ENCODE data around the gene ALX4.

DNA sequence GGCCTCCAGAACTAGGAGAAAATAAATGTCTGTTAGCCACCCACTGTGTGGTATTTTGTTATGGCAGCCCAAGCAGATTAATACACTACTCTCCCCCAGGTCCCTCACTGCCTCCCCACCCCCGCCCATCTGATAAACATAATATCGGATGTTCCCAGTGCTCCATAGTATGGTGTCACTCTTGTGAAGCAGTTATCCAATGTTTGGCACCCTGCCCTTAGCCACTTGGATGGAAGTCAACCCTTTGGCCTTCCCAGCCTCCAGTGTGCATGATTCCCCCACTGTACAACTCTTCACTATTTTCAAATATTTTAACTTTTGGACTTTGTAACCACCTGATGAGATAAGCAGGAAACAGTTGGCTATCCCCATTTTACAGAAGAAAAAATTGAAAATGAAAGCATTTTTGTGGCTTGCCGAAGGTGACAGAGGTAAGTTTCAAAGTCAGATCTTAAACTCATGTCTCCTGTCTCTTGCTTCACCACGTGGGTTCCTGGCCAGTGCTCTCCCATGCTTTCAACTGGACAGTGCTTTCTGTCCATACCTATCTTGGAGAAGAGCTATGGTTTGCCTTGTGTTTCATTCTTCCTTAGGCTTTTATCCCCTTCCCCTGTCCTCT is 53.2 kb downstream of the ALX4 start:
- TF ChIP-seq, protein P1, sequence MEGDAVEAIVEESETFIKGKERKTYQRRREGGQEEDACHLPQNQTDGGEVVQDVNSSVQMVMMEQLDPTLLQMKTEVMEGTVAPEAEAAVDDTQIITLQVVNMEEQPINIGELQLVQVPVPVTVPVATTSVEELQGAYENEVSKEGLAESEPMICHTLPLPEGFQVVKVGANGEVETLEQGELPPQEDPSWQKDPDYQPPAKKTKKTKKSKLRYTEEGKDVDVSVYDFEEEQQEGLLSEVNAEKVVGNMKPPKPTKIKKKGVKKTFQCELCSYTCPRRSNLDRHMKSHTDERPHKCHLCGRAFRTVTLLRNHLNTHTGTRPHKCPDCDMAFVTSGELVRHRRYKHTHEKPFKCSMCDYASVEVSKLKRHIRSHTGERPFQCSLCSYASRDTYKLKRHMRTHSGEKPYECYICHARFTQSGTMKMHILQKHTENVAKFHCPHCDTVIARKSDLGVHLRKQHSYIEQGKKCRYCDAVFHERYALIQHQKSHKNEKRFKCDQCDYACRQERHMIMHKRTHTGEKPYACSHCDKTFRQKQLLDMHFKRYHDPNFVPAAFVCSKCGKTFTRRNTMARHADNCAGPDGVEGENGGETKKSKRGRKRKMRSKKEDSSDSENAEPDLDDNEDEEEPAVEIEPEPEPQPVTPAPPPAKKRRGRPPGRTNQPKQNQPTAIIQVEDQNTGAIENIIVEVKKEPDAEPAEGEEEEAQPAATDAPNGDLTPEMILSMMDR (IDR thresholded peaks at IDR 0.05): no peak
- TF ChIP-seq POLR2AphosphoS5 (IDR thresholded peaks at IDR 0.05; ENCODE audit: insufficient read depth in 1 of 2, low read depth in 1 of 2) (no peak), POLR2A (IDR thresholded peaks at IDR 0.05) (no peak)
